Adrenal gland (tissue), 5 donors: Measurements from ENCODE around the gene IQGAP2.

Source experiments
- POLR2A ChIP-seq, 2 donors: fragments of 450-650 bp; IDR thresholded peaks; one replicate each; pipeline ENCODE4 v1.6.1; 2017; ENCODE audit warnings: antibody characterized with exemption in 2 of 2, mild to moderate bottlenecking in 2 of 2, moderate library complexity in 1 of 2
- TF ChIP-seq, protein P1 (sequence below), 6 experiments: fragments of 450-650 bp in 4 of 6; fragments of 200-600 bp in 2 of 6; sonication (generic) in 1 of 6; IDR thresholded peaks; 1 replicate in 5 of 6; 2 replicates in 1 of 6; pipeline versions ENCODE4 v1.5.1 to v1.8.0; 2016 to 2021; ENCODE audit warnings: antibody characterized with exemption in 6 of 6, mild to moderate bottlenecking in 2 of 6, moderate library complexity in 1 of 6
- donor health status: DM: no; HTN: no; CAD: no.

DNA sequence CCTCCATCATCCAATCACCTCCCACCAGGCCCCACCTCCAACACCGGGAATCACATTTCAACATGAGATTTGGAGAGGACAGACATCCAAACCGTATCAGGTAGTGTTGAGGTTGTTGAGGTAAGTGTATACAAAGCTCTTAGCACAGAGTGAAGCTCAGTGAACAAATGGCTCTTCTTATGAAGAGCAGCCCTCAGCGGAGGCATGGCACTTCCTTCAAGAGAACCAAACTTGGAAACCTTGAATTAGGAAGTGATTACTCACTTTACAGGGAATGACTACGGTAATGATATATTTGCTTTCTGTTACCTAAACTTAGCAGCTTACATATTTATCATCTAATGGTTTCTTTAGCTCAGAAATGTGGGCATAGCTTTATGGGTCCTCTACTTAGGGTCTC is 92.8 kb downstream of the IQGAP2 start:
- TF ChIP-seq, protein P1, sequence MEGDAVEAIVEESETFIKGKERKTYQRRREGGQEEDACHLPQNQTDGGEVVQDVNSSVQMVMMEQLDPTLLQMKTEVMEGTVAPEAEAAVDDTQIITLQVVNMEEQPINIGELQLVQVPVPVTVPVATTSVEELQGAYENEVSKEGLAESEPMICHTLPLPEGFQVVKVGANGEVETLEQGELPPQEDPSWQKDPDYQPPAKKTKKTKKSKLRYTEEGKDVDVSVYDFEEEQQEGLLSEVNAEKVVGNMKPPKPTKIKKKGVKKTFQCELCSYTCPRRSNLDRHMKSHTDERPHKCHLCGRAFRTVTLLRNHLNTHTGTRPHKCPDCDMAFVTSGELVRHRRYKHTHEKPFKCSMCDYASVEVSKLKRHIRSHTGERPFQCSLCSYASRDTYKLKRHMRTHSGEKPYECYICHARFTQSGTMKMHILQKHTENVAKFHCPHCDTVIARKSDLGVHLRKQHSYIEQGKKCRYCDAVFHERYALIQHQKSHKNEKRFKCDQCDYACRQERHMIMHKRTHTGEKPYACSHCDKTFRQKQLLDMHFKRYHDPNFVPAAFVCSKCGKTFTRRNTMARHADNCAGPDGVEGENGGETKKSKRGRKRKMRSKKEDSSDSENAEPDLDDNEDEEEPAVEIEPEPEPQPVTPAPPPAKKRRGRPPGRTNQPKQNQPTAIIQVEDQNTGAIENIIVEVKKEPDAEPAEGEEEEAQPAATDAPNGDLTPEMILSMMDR (IDR thresholded peaks at IDR 0.05) = no peak
- TF ChIP-seq POLR2A (IDR thresholded peaks at IDR 0.05) = no peak
